Esophagus muscularis mucosa (tissue), 3 donors: ENCODE measurements around the gene ANKRD28.

Experiments used
- POLR2A ChIP-seq: fragments of 450-650 bp; IDR thresholded peaks from one replicate; pipeline ENCODE4 v1.6.1; 2017; ENCODE audit warnings: antibody characterized with exemption, moderate library complexity, mild to moderate bottlenecking, low read depth
- TF ChIP-seq, protein P1 (sequence below), 3 experiments: fragments of 200-600 bp in 2 of 3; fragments of 450-650 bp in 1 of 3; sonication (generic) in 2 of 3; IDR thresholded peaks; one replicate each; pipeline ENCODE4 v1.5.1; 2017 to 2019; ENCODE audit warnings: antibody characterized with exemption in 3 of 3, mild to moderate bottlenecking in 2 of 3, moderate library complexity in 1 of 3

DNA sequence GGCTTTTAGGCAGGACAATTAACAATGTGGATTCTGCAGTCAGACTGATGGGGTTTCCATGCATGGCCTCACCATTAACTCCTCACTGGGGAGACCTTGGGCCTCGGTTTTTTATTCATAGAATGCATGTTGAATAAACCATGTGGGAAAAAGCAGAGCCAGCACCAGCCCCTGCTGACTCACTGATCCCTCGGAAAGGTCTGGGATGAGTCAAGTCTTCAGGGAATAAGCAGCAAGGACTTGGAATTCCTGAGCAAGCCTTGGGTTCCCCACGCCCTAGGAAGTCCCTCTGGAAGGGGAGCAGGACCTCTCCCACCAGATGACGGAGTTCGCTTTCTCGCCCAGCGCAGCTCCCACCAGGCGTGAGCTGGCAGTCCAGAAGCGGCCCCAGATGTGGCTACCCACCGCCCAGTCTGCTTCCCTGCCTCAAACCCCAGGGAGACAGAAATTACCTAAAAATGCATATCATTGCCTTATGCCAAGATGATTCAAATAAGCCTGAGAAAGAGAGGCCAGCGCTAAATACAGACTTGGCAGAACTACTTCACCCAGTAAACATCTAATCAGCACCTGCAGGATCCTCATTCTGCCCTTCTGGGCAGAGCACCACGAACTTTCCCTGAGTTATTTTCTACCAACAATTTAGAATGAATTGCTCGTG is 150.8 kb downstream of the ANKRD28 start:
- TF ChIP-seq, protein P1, sequence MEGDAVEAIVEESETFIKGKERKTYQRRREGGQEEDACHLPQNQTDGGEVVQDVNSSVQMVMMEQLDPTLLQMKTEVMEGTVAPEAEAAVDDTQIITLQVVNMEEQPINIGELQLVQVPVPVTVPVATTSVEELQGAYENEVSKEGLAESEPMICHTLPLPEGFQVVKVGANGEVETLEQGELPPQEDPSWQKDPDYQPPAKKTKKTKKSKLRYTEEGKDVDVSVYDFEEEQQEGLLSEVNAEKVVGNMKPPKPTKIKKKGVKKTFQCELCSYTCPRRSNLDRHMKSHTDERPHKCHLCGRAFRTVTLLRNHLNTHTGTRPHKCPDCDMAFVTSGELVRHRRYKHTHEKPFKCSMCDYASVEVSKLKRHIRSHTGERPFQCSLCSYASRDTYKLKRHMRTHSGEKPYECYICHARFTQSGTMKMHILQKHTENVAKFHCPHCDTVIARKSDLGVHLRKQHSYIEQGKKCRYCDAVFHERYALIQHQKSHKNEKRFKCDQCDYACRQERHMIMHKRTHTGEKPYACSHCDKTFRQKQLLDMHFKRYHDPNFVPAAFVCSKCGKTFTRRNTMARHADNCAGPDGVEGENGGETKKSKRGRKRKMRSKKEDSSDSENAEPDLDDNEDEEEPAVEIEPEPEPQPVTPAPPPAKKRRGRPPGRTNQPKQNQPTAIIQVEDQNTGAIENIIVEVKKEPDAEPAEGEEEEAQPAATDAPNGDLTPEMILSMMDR (IDR thresholded peaks at IDR 0.05): no peak
- TF ChIP-seq POLR2A: no peak
